Muscle layer of duodenum (tissue), 2 donors: ENCODE data around the gene IRF2BPL.
"Not testable (repeated sequence)": the region's sequence is repeated elsewhere in the genome, so short reads cannot be mapped to it uniquely, and the experiment has no call there.

ENCODE experiments used
- H3K27ac ChIP-seq: one replicate; pipeline ENCODE4 v1.7.0; 2013; ENCODE audit warnings: mild to moderate bottlenecking, low read length
- H3K27me3 ChIP-seq: one replicate; pipeline ENCODE4 v1.7.0; 2013; ENCODE audit warnings: low read depth, mild to moderate bottlenecking, control low read depth, low read length
- H3K36me3 ChIP-seq, 2 donors: one replicate each; pipeline ENCODE4 v1.7.0; 2013; ENCODE audit warnings: low read length in 2 of 2, control low read depth in 1 of 2, mild to moderate bottlenecking in 1 of 2; ENCODE audit not compliant: insufficient read depth in 2 of 2, control insufficient read depth in 1 of 2
- H3K4me1 ChIP-seq, 2 donors: one replicate each; pipeline ENCODE4 v1.7.0; 2013; ENCODE audit warnings: low read length in 2 of 2, mild to moderate bottlenecking in 2 of 2, control low read depth in 1 of 2, moderate library complexity in 1 of 2; ENCODE audit not compliant: insufficient read depth in 2 of 2, control insufficient read depth in 1 of 2
- H3K4me3 ChIP-seq, 2 donors: one replicate each; pipeline ENCODE4 v1.7.0; 2013; ENCODE audit warnings: low read length in 2 of 2, low read depth in 1 of 2, mild to moderate bottlenecking in 1 of 2
- H3K9me3 ChIP-seq, 2 donors: one replicate each; pipeline ENCODE4 v1.7.0; 2013; ENCODE audit warnings: low read length in 2 of 2, control low read depth in 1 of 2, mild to moderate bottlenecking in 1 of 2; ENCODE audit not compliant: control insufficient read depth in 1 of 2
- donor health status: healthy.

Gene IRF2BPL

DNA sequence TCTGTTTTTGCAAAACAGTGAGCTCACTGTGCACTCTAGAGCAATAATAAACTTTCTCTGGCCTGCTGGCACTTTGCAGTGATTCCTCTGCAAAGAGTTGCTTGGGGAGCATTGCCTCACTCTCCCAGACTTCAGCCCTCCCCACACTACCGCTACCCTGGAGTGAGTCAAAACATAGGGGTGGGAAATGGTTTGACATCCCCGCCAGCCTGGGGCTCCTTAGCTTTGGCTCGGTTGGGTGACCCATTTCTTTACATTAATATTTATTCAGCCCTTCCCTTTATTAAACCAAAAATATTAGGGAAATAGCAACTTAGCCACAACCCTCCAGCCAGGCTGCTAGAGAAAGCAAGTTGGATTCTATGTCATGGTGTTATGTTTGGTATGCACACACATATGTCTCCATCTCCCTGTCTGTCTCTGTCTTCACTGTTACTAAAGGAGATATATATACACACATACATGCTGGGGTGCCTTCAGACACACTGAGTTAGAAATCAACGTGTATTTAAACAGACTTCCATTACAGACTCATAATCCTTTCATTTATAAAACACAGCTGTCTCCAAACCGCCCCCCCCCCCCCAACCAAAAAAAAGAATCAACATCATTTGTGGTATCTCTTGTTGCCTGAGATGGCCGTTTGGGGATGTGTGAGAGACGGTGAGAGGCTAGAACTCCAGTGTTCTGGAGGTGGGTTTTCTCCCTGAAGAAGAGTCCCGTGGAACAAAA is 3.4 kb upstream of the IRF2BPL start:
- Histone ChIP-seq H3K4me1 (peaks cover 25 to 31% of the 10 kb centered on the region in 2 donors), H3K27ac (peak overlapping the region; percentile 99), H3K9me3 (no peaks in the 10 kb centered on the region), H3K36me3 (peaks cover 0 to 4% of the 10 kb centered on the region in 2 donors), H3K4me3 (peak overlapping the region; percentile 21 to 61), H3K27me3 (no peaks in the 10 kb centered on the region)

DNA sequence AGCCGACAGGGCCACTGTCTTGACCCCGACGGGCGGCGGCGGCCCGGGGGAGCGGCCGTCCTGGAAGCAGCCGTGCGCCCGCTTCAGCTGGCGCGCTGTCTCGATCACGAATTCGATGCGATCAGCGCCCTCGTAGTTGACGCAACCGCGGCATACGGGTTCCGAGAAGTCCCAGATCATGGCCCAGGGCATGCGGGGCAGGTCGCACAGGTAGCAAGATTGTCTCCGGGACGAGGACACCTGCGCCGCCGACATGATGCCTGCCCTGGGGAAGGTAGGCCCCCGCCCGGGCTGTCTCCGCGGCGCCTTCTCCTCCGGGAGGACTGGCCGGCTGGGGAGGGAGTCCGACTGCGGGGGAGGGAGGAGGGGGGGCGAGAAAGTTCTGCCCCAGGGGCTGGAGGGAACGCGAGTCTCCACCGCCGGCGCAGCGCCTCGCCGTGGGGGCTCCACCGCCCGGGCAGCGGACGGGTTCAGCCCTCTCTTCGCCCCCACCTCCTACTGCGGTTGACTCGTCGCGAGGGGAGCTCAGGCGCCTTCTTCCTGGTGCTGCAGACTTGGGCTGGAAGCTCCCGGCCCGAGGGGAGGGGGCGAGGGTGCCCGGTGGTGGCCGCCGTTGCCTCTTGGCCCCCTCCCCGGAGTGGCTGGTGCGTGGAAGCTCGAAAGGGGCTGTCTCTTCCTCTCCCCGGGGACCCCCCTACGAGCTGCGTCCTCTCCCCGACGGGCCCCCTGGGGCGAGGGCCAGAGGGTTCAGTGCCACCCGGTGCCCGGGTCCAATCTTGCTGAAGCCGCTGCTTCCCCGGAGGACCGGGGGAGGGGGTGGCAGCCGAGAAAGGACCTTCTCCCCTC is 747 bp downstream of the IRF2BPL start:
- Histone ChIP-seq H3K27me3 (no peaks in the 10 kb centered on the region), H3K27ac (peak overlapping the region; percentile 97), H3K4me3 (peak overlapping the region; percentile 57 to 85), H3K4me1 (peaks cover 22 to 49% of the 10 kb centered on the region in 2 donors), H3K36me3 (peaks cover 0 to 10% of the 10 kb centered on the region in 2 donors), H3K9me3 (no peaks in the 10 kb centered on the region)

DNA sequence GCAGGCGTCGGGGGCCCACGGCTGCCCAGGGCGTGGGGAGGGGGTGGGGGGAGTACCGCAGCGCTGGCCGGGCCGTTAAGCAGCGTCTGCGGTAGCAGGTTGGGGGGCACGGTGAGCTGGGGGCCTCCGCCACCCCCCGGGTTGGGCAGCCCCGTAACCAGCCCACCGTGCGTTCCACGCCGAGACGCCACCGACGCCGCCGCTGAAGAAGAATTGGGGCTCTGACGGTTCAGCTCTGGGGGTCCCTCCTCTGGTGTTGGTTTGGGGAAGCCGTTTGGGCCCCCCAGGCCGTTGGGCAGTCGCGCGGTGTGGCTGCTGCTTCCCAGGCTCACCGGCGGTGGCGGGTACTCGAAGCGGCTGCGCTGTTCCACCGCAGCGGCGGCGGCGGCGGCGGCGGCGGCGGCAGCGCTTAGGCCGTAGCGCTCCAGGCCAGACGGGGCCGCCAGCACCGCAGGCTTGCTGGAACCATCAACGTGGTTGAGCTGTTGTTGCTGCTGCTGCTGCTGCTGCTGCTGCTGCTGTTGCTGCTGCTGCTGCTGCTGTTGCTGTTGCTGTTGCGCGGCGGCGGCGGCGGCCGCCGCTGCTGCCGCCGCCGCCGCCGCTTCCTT is 1.5 kb downstream of the IRF2BPL start:
- H3K9me3 ChIP-seq = no peaks in the 10 kb centered on the region
- H3K4me3 ChIP-seq = peak overlapping the region; percentile 79 to 85
- no peaks in the 10 kb centered on the region for H3K27me3 ChIP-seq
- peaks cover 0 to 6% of the 10 kb centered on the region in 2 donors for H3K36me3 ChIP-seq
- peak overlapping the region; percentile 97 for H3K27ac ChIP-seq
- peaks cover 15 to 50% of the 10 kb centered on the region in 2 donors for H3K4me1 ChIP-seq

DNA sequence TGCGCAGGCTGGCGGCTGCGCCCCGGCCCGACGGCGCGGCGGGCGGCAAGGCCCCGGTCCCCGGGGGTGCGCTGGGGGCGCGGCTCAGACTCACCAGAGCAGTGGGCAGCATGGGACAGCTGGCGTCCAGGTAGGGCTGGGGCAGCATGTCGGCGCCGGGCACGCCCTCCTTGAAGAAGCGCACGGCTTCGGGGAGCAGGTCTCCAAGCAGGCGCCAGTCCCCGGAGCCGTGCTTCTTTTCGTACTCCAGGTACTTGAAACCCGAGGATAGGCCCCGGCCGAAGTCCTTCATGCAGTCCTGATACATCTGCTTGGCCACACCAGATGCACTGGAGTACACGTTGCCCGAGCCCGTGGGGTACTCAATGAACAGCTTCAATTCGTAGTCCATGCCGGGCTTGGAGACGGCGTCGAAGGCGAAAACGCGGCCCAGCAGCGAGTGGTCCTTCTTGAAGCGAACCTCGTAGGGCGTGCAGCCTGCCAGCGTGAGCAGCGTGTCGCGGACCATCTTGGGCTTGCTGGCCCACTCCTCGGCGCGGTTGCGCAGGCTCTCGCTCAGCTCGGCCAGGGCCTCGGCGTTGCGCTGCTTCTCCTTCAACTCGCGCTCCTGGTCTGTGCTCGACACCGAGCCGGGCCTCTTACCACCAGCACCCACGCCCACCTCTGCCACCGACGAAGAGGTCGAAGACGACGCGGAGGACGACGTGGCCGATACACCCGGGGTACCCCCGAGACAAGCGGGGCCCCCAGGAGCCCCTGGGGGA is 2.2 kb downstream of the IRF2BPL start:
- Histone ChIP-seq H3K27ac (peak overlapping the region; percentile 74), H3K9me3 (no peaks in the 10 kb centered on the region), H3K27me3 (no peaks in the 10 kb centered on the region), H3K4me3 (peak overlapping the region; percentile 79 to 85), H3K36me3 (peaks cover 0 to 6% of the 10 kb centered on the region in 2 donors), H3K4me1 (peaks cover 11 to 48% of the 10 kb centered on the region in 2 donors)

DNA sequence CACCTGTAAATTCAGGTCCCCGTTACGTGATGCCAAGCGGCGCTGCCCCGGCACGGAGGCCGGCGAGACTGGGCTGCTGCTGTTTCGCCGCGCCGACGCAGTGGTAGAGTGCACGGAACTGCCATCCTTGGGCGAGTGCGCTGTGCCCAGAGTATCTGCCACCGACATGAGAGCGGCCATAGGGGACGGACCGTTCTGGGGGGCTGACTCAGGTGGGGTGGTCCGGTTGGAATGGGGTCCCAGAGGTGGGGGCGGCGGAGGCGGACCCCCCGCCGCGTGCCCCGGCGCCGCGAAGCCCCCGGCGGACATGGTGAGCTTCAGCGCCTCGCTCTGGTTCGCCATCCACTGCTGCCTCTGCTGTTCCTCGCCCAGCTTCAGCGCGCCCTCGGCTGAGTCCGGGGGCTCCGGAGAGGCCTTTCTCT is 2.8 kb downstream of the IRF2BPL start:
- H3K27me3 ChIP-seq = no peaks in the 10 kb centered on the region
- H3K4me1 ChIP-seq = peaks cover 6 to 42% of the 10 kb centered on the region in 2 donors
- no peaks in the 10 kb centered on the region for H3K9me3 ChIP-seq
- peak overlapping the region; percentile 74 for H3K27ac ChIP-seq
- peaks cover 0 to 6% of the 10 kb centered on the region in 2 donors for H3K36me3 ChIP-seq
- peak overlapping the region; percentile 79 to 85 for H3K4me3 ChIP-seq

DNA sequence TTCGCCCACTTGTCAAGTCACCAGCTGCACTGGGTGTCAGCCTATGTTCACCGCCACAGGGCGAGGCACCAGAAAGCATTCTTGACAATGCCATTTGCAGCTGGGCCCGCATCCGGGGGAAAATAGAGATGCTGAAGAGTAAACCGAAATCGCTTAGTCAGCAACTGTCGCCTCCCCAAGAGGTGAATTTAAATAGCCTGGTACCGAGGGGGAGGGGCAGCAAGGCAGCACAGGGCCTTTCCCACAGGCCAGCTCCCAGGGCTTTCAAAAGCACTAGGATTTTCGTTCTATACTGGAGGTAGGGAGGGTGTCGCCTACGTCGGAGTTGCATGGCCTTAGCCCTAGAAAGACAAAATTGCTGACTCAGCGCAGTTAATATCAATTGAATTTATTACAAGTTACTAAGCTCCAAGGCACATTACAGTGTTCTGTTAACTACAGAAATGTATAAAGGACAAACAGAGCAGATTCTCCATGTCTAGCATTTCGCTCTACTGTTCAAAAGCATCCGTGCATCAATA is 4.3 kb downstream of the IRF2BPL start:
- Histone ChIP-seq H3K9me3 (no peaks in the 10 kb centered on the region), H3K27me3 (no peaks in the 10 kb centered on the region), H3K36me3 (peaks cover 0 to 6% of the 10 kb centered on the region in 2 donors), H3K4me1 (peaks cover 6 to 37% of the 10 kb centered on the region in 2 donors), H3K27ac (peak overlapping the region; percentile 87), H3K4me3 (peak overlapping the region; percentile 61 to 85)

DNA sequence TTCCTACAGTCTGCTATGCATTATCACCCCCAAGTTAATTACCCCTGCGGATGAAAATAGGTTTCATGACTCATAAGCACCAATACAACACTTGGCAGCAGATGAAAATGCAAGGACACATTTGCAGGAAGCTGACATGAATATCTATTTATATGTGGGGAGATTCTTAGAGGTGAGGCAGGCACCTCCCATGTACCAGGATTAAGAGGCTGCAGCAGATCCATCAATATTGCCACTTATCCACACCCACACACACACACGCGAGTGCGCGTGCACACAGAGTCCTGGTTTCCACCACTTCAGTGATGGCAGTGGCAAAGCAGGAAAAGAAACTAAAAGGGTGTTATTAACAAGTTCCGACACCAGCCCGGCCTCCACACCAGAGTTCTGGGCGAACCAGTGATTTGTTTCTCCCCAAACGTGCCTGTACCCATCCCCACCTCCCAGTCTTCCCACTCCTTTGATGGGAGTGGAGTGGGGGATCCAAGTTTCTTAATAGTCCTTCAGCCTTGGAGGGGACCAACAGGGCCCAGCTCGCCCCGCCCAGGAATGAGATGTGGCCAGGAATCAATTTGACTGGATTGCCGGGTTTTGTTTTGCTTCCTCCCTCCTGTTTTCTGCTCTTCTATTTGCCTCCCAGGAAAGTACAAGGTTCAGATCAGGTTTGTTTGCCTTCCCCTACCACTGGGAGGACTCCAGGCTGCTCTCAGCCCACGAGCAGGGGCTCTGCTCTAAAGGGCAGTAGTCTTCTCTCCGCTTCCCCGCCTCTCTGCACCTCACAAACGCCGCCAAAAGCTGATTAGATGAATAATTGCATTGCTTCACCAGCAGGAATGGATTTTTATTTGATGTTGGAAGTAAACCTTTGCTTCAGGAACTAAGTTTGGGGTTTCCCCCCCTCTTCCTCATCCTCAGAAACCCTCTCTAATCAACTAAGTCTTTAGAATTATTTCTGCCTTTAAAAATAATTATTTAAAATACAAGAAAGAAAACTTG is 5.2 kb downstream of the IRF2BPL start:
- no peaks in the 10 kb centered on the region for H3K9me3 ChIP-seq
- peak overlapping the region; percentile 40 to 85 for H3K4me3 ChIP-seq
- peaks cover 6 to 37% of the 10 kb centered on the region in 2 donors for H3K4me1 ChIP-seq
- no peaks in the 10 kb centered on the region for H3K27me3 ChIP-seq
- H3K36me3 ChIP-seq = peaks cover 0 to 6% of the 10 kb centered on the region in 2 donors
- peak overlapping the region; percentile 87 for H3K27ac ChIP-seq

DNA sequence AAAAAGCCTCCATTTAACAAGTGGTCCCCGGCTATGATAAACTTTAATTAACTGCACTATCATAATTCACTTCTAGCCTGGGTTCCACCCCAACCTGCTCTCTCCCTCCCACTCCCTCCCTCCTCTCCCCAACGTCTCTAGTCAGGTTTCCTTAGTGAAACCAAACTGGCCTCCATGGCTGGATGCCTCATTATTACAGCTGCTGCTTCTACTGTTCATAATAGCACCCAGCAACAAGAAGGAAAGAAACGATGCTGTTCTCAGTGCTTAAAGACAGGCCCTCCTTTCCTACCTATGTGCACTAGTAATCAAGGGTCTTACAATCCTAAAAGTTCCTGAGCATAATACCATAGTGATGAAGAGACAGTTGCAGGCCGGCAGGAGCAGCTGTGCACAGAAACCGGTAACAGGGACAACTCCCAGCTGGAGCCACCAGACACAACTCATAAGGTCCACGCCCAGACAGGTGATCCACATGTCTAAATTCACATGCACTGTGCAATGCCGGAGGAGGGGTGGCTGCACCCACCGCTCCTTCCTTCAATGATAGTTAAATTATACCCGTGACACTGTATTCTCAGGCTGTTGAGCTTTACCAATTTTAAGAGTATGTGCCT is 6.2 kb downstream of the IRF2BPL start:
- Histone ChIP-seq H3K36me3 (peaks cover 0 to 6% of the 10 kb centered on the region in 2 donors), H3K27ac (peak overlapping the region; percentile 87), H3K27me3 (no peaks in the 10 kb centered on the region), H3K4me3 (no peak overlapping the region), H3K4me1 (peaks cover 6 to 37% of the 10 kb centered on the region in 2 donors), H3K9me3 (no peaks in the 10 kb centered on the region)

DNA sequence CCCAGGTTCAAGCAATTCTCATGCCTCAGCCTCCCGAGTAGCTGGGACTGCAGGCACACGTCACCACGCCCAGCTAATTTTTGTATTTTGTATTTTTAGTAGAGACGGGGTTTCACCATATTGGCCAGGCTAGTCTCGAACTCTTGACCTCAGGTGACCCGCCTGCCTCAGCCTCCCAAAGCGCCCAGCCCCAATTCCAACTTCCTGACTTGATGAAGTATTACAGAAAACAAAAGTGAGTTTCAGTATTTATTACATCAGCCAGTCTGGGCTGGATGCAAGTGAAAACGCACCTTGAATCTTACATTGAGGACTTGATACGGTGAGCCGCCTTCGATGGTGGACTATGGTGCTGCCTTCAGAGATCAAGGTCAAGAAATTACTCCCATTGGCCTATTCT is 7.1 kb downstream of the IRF2BPL start:
- not testable (repeated sequence) for H3K9me3 ChIP-seq, H3K4me3 ChIP-seq, H3K27me3 ChIP-seq, H3K36me3 ChIP-seq, H3K27ac ChIP-seq
- peaks cover 6 to 37% of the 10 kb centered on the region in 2 donors for H3K4me1 ChIP-seq
